NB4 (cell line): Measurements from ENCODE around the gene KIF3A.

Source experiments
- CTCF ChIP-seq: IDR thresholded peaks from one replicate; pipeline ENCODE4 v1.5.1; 2012; ENCODE audit warnings: low read depth, low read length
- MAX ChIP-seq: IDR thresholded peaks from 2 replicates; pipeline ENCODE4 v1.6.1; 2011; ENCODE audit warnings: low read depth, low read length
- MYC ChIP-seq: IDR thresholded peaks from 2 replicates; pipeline ENCODE4 v1.6.1; 2011; ENCODE audit warnings: low read depth, low read length
- POLR2A ChIP-seq: IDR thresholded peaks from 2 replicates; pipeline ENCODE4 v1.6.1; 2011; ENCODE audit warnings: mild to moderate bottlenecking; ENCODE audit not compliant: insufficient read length; ENCODE audit errors: extremely low read depth

GRCh38 chr5:132667761-132668705 lies 69.3 kb downstream of the KIF3A start:
- TF ChIP-seq MYC: no peak
- no peak for TF ChIP-seq CTCF
- no peak for TF ChIP-seq POLR2A
- TF ChIP-seq MAX: no peak
